Mesenteric fat pad (tissue), 1 donor: ENCODE data around the gene P4HTM. TPM values are rescaled to one million over a fixed set of nuclear protein-coding genes. Genes with fewer than 3 reads are reported as not detected.

Source experiments
- DNase-seq: peaks from one replicate; pipeline ENCODE4 v3.0.0-alpha.2; 2020; ENCODE audit warnings: low spot score
- microRNA-seq: library from miRNA; unstranded; fragments of <30 nt; microRNA quantifications from one replicate; pipeline ENCODE4 v1.2.0, GENCODE V29; 2020; ENCODE audit warnings: borderline number of aligned reads
- total RNA-seq: library from RNA; stranded (reverse); fragmentation: NEBNext Ultra II Directional; extraction: Animal tissue kit (Norgen Biotek cat#: 25700); gene quantifications from one replicate; pipeline ENCODE4 v1.2.1, GENCODE V29; 2021
- donor health status: DM: yes; HTN: yes; CAD: no.

P4HTM gene
- total RNA-seq, 1 donor from 2014 or later, result 16.2 TPM

DNA sequence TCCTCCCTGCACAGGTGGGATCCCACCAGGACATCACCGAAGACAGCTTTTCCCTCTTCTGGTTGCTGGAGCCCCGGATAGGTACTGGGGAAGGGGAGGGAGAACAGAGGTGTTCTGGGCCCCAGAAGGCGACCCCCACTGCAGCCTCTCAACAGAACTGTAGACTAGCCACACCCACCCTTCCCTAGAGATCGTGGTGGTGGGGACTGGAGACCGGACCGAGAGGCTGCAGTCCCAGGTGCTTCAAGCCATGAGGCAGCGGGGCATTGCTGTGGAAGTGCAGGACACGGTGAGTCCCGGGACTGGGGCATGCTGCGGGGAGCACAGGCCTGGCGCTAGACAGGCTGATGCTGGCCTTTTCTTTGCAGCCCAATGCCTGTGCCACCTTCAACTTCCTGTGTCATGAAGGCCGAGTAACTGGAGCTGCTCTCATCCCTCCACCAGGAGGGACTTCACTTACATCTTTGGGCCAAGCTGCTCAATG lies 32.7 kb downstream of the P4HTM start:
- no peak for DNase-seq

DNA sequence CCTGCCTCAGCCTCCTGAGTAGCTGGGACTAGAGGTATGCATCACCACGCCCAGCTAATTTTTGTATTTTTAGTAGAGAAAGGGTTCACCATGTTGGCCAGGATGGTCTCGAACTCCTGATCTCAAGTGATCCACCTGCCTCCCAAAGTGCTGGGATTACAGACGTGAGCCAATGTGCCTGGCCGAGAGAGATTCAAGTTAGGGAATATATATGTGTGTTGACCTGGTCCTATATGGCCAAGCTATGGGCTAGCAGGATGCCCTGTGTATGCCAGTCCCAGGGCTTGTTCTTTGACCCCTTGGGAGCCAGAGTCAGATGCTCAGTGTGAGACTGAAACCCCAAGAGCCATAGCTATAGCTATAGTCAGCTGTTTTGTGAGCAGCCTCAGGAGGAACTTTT lies 33.7 kb downstream of the P4HTM start:
- no peak for DNase-seq

DNA sequence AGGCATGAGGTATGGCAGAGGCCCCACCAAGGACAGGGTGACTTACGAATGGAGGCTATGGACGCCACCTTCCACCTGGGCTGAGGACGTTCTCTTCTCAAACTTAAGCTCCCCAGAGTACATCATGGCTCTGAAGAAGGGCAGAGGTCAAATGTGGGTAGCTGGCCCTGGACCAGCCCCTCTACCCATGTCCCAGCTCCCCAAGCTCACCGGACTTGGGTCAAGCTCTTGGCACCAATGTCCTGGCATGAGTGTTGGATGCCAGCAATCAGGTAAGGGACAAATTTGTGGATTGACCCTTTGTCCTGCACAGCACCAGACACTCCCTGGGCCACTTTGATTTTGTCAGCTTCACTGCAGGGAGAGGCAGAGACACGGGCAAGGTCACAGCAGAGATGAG lies 34.4 kb downstream of the P4HTM start:
- DNase-seq, result no peak

DNA sequence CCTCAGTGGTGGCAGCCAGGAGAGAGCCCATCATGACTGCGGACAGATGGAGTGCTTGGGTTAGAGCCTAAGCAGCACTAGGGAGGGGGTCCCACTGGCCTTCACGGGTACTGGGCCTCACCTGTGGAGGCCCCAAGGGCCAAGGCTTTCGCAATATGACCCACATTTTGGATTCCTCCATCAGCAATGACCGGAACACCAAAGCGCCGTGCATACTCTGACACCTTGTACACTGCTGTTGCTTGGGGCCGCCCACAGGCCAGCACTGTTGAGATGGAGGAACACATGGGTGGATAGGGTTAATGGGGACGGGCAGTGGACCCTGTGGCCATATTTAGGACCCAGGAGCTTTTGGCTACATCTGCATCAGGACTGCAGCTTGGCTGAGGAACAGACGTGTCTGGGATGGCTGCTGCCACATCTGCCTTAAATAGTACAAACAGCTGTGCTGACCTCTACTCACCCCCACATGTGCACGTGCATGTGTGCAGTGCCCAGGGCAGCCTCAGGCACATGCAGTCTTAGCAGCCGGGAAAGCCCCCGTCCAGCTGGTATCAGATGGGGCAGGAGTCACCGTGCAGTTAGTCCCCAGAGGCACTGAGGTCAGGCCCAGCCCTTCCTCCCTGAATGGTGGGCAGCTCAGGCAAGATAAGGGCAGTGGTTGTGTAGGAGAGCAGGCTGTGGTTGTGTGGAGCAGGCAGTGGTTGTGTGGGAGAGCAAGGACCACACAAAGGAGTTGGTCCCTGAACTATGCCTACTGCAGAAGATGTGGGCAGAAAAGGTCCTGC lies 35.2 kb downstream of the P4HTM start:
- DNase-seq, result no peak

DNA sequence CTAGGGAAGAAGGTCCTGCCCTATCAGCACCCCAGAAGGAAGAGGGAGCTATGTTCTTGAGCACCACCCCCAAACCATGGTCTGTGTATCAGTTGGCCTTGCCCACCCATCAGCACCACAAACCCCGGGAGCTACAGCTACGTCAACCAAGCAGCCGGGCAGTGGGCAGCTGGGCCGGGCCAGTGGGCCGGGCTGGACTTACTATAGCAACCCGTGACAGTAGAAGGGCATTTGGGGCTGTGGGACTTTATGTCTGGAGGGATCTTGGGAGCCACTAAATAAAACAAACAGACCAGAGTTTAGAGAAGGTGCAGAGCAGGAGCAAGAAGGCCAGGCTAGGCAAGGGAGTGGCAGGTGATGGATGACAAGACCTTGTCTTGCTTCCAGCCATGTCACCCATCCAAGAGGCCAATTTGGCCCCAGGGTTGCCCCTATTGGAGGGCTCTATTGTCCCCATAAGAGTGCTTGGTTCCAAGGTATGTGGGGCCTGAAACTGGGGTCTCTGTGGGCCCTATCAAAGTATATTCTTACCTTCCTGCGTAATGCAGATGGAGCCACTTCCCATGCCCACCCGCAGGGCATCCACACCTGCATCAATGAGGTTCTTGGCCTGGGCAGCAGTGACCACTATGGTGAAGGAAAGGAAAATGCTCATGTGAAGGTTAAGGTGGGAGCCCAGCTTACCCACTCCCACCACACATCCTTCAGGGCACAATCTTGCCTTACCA lies 35.9 kb downstream of the P4HTM start:
- no peak for DNase-seq

DNA sequence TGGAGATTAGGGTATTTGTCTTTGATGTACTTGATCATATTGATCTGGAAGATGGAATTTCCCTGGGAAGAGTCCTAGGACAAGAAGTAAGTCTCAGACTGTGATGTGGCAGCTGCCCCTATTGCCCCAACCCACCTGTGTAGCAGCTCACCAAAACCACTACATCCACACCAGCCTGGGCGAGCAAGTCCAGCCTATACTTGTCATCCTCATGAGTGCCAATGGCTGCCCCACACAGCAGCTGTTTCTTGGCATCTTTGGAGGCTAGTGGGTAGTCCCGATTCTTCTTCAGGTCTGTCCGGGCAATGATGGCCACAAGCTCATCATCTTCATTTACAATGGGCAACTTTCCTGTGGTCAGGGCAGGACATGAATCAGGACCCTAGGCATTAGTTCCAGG lies 36.5 kb downstream of the P4HTM start:
- DNase-seq, result no peak

DNA sequence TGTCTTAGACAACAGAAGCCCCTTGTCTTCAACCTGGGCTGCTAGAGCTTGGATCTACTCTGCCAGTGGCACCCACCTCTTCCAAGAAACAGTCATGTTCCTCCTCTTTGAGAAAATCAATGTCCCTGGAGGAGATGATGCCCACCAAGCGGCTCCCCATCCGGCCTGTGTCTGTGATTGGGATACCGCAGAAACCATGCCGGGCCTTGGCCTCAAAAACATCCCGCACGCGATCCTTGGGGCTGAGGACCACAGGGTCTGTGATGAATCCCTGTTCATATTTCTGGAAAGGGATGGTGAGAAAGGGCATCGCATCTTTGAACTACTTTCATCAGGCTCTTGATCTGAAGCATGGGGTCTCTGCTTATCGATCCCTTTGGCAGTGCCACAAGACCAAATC lies 37.6 kb downstream of the P4HTM start:
- no peak for DNase-seq

DNA sequence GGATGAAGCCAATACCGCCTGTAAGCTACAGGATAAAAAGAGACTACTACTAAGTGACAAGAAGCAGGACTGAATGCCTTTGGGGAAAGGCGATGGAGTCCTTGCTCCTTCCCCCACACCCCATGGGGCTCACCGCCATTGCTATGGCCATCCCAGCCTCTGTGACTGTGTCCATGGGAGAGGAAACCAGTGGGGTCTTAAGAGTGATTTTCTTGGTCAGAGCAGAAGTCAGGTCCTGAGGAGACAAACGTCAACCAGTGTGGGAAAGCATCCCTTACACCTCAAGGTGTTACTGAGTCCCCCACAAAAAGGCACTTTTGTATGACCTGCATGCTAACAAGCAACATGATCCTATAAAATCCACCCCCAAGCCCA lies 38.2 kb downstream of the P4HTM start:
- no peak for DNase-seq

DNA sequence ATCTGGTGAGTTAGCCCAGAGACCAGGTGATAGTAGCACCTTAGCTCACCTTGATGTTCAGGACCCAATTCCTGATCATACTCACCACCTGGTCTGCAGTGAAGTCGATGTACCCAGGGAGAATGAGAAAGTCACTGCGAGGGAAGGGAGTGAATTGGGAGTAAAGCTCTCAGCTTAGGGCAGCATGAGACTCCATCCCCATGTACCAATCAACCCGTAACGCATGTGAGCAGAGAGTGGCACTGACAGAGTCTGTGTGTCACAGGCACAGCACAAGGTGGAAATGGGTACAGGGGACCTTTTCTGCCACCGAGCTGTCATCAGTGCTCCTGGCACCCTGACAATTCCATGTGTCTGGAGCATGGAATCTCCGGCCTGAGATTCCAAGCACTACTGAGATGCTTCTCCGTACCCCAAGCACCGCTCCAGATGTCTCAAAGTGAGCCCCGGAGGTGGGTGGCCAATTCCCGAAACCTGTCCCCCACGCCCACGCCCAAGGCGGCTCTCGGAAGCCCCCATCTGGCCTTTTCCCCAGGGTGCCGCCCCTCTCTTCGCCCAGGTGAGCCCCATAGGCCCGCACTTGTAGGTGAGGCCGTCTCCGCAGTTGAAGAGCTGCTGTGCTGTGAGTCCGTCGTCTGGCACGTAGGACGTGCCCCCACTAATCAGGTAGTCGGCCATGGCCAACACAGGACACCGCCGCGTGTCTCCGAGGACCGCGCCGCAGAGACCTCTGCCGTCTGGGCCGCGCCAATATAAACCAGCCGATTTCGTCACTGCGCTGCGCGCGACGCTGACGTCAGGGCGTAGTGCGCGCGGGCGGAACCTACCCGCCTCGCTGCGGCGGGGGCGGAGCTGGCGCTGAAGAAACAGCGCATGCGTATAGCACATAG lies 38.9 kb downstream of the P4HTM start, which contains the start of gene IMPDH2:
TSS of gene IMPDH2 (minus strand) at position 726 of the 890 bp plus-strand sequence. CDS start at position 678, 48 bp downstream.
- peak; percentile 99 for DNase-seq

DNA sequence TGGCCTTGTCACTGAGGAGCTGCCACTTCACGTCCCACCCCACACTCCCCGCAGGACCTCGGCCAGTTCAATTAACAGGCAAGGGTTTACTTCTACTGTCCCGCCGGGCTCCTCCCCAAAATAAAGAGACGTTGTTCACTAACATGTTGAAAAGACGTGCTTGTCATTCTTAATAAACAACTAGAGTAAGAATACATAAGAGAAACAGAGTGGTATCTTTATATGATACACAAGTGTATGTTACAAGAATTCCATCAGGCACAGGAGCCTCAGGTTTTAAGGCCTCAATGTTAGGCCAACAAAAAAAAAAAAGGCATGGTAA lies 39.5 kb downstream of the P4HTM start:
- DNase-seq, result no peak

DNA sequence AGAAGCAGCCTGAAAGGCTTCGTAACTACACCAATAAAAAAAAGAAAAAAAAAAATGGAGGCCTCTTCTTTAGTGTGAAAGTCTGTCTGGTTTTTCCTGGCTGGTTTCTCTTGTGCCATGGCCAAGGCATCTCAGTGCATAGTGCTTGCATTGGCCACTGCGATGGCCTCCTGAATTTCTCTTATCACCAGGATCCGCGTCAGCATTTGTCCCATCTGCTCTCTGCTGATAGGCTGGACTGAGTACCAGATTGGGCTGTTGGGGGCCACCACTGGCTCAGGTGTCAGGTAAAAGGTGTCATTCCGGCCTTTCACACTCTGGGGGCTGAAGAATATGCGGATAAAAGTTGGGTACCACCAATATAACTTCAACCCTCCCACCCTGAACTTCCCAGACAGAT lies 40.3 kb downstream of the P4HTM start:
- no peak for DNase-seq

DNA sequence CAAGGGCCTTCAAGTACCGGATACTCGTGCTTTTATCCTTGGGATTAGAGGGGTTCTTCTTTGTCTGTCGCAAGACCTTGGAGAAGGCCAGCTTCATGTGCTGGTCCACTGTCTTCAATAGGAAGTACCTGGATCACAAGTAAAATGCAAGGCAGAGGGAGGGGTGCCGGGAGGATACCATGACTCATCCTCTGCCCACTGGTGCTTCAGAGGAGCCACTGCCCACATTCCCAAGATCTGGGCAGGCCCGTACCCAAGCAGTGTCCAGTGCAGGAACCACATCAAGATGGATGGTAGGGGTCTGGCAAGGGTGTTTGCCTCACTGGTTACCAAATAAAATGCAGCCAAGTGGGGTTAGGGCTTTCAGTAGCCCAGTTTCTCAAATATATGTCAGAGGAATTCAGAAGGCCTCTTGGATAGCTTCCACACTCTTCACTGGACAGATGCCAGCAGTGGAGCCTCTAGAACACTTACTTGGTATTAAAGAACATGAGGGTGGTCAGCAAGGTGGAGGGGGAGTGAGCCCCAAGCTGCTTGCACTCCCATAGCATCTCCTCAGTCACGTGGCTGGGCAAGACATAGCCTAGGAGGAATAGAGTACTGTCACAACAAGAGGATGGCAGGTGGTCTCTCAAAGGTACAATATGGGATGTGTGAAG lies 42.7 kb downstream of the P4HTM start:
- DNase-seq, result no peak

DNA sequence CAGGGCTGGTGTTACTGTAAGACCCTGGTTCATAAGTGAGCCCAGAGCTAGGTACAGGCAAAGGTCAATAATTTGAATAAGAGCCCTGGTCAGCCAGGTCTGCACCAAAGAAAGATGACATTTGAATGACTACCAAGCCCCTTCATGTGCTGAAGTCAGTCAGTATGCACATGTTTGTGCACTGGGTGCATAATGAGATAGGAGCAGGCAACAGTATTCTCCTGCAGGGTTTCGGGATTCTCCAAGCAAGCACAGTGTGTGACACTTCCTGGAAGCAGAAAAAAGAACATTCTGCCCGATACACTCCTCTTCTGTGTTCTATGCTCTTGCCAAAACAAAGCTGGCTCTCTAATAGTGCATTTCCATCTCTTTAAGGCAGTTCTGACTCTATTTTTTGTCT lies 44.6 kb downstream of the P4HTM start:
- no peak for DNase-seq

DNA sequence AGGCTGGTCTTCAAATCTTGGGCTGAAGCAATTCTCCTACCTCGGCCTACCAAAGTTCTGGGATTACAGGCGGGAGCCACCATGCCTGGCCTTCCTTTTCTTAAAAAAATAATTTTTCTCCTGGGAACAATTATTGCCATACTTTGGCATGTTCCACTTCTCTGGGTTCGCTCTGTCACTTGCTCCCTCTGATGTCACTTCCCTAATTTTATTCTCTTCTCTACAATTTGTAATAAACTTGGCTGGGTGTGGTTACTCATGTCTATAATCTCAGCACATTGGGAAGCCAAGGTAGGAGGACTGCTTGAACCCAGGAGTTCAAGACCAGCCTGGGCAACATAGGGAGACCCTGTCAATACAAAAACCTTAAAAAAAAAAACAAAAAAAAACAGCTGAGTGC lies 45.2 kb downstream of the P4HTM start:
- DNase-seq, result no peak

DNA sequence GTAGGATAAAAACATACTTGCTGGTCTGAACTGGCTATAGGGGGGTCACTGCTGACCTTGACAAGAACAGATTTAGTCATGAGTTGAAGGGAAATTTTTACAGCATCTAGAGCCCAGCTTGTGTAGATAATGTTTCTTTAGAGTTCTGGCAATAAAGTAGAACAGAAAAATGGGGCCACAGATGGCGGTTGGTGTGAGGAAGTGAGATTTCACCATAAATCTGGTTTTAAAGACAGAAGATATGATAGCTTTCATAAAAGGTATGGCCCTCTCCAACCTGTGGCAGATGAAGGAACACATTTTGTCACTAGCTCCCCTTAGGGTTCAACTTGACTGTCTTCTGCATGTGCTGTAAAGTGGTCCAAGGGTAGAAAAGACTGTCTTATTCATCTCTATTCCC lies 63.5 kb downstream of the P4HTM start:
- DNase-seq, result no peak

DNA sequence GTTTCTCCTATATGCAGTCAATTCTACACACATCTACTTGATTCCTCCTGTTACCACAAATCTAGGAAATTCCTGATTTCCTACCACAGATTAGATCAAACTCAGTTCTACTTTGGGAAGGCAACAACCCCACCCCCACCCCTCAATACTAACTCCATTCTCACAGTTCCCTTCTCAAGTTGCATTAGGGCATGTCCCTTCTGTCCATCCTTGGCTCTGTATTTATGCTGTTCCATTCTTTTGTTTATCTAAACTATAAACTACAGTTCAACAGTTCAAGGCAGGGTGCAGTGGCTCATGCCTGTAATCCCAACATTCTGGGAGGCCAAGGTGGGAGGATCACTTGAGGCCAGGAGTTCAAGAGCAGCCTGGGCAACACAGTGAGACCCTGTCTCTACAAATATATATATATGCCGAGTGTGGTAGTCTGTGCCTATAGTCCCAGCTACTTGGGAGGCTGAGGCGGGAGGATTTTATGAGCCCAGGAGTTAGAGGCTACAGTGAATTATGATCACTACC lies 64.4 kb downstream of the P4HTM start:
- DNase-seq, result no peak

Small RNA genes lying within 50 kb of the gene (microRNA-seq; reads per million reads assigned to microRNA genes)
- gene MIR191, result 8,482 reads per million, percentile 93 among the genes with 10 or more reads in this experiment
- 1,114 reads per million, percentile 79 among the genes with 10 or more reads in this experiment for gene MIR425

Other genes starting within 250 kb of the P4HTM start
- gene PRKAR2A, start 142.4 kb upstream of the P4HTM start, total RNA-seq, result 72.1 TPM
- 46.1 TPM for gene SLC25A20, start 91.4 kb upstream of the P4HTM start, total RNA-seq
- 92.3 TPM for gene ARIH2, start 71.4 kb upstream of the P4HTM start, total RNA-seq
- gene WDR6, start 17.1 kb downstream of the P4HTM start, total RNA-seq, result 104 TPM
- 16.0 TPM for gene DALRD3, start 28.3 kb downstream of the P4HTM start, total RNA-seq
- 102 TPM for gene NDUFAF3, start 31.9 kb downstream of the P4HTM start, total RNA-seq
- 123 TPM for gene IMPDH2, start 39.2 kb downstream of the P4HTM start, total RNA-seq
- 96.9 TPM for gene QRICH1, start 103.8 kb downstream of the P4HTM start, total RNA-seq
- gene QARS1, start 114.5 kb downstream of the P4HTM start, total RNA-seq, result 167 TPM
- 45.0 TPM for gene USP19, start 130.6 kb downstream of the P4HTM start, total RNA-seq
- gene LAMB2, start 142.8 kb downstream of the P4HTM start, total RNA-seq, result 310 TPM
- 19.4 TPM for gene CCDC71, start 176.1 kb downstream of the P4HTM start, total RNA-seq
- gene KLHDC8B, start 181.4 kb downstream of the P4HTM start, total RNA-seq, result 53.5 TPM